ENCODE measurements around the gene SBSN. TPM values are rescaled to one million over a fixed set of nuclear protein-coding genes. Genes with fewer than 3 reads are reported as not detected.

The SBSN gene
- total and polyA plus RNA-seq, 10 of the 15 experiments (the other 5 are each of a cell fraction or from before 2014, with no cell fraction given) = 0.09 TPM; not detected in 9

DNA sequence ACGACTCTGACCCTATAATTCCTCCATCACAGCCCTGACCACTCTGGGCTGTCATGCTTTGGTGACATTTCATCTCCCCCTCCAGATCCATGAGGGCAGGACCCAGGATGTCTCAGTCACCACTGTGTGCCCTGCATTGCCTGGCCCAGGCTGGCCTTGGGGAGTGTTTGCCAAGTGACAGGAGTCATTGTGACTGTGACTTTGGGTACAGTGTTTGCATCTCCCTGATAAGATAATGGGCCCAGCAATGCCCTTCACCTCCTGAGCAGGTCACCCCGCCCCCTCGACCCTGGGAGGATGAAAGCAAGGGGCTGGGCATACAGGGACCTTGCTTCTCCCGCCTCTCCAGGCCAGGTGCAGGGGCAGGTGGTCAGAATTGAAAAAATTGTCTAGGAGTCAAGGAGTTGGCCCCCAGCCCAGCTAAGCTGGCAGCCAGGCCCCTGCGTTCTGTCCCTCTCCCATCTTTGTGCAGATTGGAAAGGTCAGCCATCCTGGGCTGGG, 41.2 kb upstream of the SBSN start:
- Histone ChIP-seq H3K9me3 (replicated peaks; ENCODE audit: control insufficient read depth, insufficient read depth, low read length) (no peaks in the 10 kb centered on the region; the same call in 2 of the 3 replicates), H3K36me3 (ENCODE audit: control insufficient read depth in 2 of 2, insufficient read depth in 2 of 2, low read length in 1 of 2) (no peaks in the 10 kb centered on the region), H4K20me1 (ENCODE audit: control insufficient read depth, insufficient read depth) (no peaks in the 10 kb centered on the region), H2AFZ (ENCODE audit: control insufficient read depth, low read depth, low read length) (no peak overlapping the region), H3K27ac (ENCODE audit: control insufficient read depth, insufficient read depth) (no peak overlapping the region), H3K27me3 (replicated peaks in 1 of 2; ENCODE audit: control insufficient read depth in 2 of 2, insufficient read depth in 2 of 2, low read length in 1 of 2) (peaks cover 2 to 4% of the 10 kb centered on the region in 2 experiments; a peak in 1 of 4 replicates), H3K4me2 (ENCODE audit: control insufficient read depth, insufficient read depth) (no peak overlapping the region), H3K4me1 (ENCODE audit: control insufficient read depth, insufficient read depth, low read length) (no peaks in the 10 kb centered on the region), H3K9ac (ENCODE audit: control insufficient read depth, insufficient read depth, low read length) (no peak overlapping the region), H3K4me3 (no peak overlapping the region), H3K79me2 (ENCODE audit: control insufficient read depth, insufficient read depth, low read length) (no peaks in the 10 kb centered on the region)
- in situ Hi-C loops (cut with MboI) = no loop called here
- CTCF ChIA-PET = interaction anchor here (1.1 kb wide), 1 partner anchor 23 kb away, joined by 4 read pairs; no protein-coding TSS in a partner anchor
- DNase-seq (ENCODE audit: low read depth, low spot score) = no peak
- POLR2A ChIA-PET = no interaction called here
- BruUV-seq (replicated peaks) = no TSS peak
- ATAC-seq = no peak
- RAD21 ChIA-PET (ENCODE audit: unreplicated experiment) = no interaction called here
- FAIRE-seq = no peak
- intact Hi-C loops (cut with micrococcal nuclease; ENCODE audit: unreplicated experiment) = no loop called here
- 7% methylated on average over 5 of the region's 5 CpGs for WGBS (ENCODE audit: insufficient coverage, insufficient replicate concordance, low lambda C conversion rate, missing lambda C conversion rate)
- SMC1A ChIA-PET (ENCODE audit: uncharacterized antibody, unreplicated experiment) = no interaction called here
- TF ChIP-seq, protein P1, sequence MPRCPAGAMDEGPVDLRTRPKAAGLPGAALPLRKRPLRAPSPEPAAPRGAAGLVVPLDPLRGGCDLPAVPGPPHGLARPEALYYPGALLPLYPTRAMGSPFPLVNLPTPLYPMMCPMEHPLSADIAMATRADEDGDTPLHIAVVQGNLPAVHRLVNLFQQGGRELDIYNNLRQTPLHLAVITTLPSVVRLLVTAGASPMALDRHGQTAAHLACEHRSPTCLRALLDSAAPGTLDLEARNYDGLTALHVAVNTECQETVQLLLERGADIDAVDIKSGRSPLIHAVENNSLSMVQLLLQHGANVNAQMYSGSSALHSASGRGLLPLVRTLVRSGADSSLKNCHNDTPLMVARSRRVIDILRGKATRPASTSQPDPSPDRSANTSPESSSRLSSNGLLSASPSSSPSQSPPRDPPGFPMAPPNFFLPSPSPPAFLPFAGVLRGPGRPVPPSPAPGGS (IDR thresholded peaks at IDR 0.05; ENCODE audit: borderline replicate concordance, insufficient read depth, low read depth, low read length, poor library complexity, severe bottlenecking) = no peak
- TF ChIP-seq ZNF384 (IDR thresholded peaks at IDR 0.05; ENCODE audit: borderline replicate concordance, low read depth, low read length) (no peak), PAX8 (IDR thresholded peaks at IDR 0.05) (no peak), STAT3 (IDR thresholded peaks at IDR 0.05; ENCODE audit: low read depth, low read length) (no peak), CHD1 (IDR thresholded peaks at IDR 0.05; ENCODE audit: low read depth, low read length) (no peak), NFYB (IDR thresholded peaks at IDR 0.05; ENCODE audit: insufficient read depth, low read depth, low read length) (no peak), MYC (IDR thresholded peaks at IDR 0.05; ENCODE audit: insufficient read depth, insufficient read length, insufficient replicate concordance, low read length, severe bottlenecking) (no peak), RB1 (IDR thresholded peaks at IDR 0.05; ENCODE audit: borderline replicate concordance) (no peak), ZNF207 (IDR thresholded peaks at IDR 0.05; ENCODE audit: borderline replicate concordance) (no peak), SMAD5 (IDR thresholded peaks at IDR 0.05; ENCODE audit: low read depth) (no peak), EGR1 (IDR thresholded peaks at IDR 0.05; ENCODE audit: borderline replicate concordance in 1 of 2, low read depth in 2 of 2, low read length in 2 of 2) (no peak), CEBPB (IDR thresholded peaks at IDR 0.05; ENCODE audit: borderline replicate concordance in 1 of 2, low read depth in 2 of 2, low read length in 2 of 2) (no peak), SUZ12 (IDR thresholded peaks at IDR 0.05; ENCODE audit: unreplicated experiment) (no peak), NFIC (IDR thresholded peaks at IDR 0.05; ENCODE audit: low read depth, low read length) (no peak)
- TF ChIP-seq, protein P2, sequence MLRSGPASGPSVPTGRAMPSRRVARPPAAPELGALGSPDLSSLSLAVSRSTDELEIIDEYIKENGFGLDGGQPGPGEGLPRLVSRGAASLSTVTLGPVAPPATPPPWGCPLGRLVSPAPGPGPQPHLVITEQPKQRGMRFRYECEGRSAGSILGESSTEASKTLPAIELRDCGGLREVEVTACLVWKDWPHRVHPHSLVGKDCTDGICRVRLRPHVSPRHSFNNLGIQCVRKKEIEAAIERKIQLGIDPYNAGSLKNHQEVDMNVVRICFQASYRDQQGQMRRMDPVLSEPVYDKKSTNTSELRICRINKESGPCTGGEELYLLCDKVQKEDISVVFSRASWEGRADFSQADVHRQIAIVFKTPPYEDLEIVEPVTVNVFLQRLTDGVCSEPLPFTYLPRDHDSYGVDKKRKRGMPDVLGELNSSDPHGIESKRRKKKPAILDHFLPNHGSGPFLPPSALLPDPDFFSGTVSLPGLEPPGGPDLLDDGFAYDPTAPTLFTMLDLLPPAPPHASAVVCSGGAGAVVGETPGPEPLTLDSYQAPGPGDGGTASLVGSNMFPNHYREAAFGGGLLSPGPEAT (IDR thresholded peaks at IDR 0.05; ENCODE audit: low read depth) = no peak
- TF ChIP-seq, protein P3, sequence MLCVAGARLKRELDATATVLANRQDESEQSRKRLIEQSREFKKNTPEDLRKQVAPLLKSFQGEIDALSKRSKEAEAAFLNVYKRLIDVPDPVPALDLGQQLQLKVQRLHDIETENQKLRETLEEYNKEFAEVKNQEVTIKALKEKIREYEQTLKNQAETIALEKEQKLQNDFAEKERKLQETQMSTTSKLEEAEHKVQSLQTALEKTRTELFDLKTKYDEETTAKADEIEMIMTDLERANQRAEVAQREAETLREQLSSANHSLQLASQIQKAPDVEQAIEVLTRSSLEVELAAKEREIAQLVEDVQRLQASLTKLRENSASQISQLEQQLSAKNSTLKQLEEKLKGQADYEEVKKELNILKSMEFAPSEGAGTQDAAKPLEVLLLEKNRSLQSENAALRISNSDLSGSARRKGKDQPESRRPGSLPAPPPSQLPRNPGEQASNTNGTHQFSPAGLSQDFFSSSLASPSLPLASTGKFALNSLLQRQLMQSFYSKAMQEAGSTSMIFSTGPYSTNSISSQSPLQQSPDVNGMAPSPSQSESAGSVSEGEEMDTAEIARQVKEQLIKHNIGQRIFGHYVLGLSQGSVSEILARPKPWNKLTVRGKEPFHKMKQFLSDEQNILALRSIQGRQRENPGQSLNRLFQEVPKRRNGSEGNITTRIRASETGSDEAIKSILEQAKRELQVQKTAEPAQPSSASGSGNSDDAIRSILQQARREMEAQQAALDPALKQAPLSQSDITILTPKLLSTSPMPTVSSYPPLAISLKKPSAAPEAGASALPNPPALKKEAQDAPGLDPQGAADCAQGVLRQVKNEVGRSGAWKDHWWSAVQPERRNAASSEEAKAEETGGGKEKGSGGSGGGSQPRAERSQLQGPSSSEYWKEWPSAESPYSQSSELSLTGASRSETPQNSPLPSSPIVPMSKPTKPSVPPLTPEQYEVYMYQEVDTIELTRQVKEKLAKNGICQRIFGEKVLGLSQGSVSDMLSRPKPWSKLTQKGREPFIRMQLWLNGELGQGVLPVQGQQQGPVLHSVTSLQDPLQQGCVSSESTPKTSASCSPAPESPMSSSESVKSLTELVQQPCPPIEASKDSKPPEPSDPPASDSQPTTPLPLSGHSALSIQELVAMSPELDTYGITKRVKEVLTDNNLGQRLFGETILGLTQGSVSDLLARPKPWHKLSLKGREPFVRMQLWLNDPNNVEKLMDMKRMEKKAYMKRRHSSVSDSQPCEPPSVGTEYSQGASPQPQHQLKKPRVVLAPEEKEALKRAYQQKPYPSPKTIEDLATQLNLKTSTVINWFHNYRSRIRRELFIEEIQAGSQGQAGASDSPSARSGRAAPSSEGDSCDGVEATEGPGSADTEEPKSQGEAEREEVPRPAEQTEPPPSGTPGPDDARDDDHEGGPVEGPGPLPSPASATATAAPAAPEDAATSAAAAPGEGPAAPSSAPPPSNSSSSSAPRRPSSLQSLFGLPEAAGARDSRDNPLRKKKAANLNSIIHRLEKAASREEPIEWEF (IDR thresholded peaks at IDR 0.05; ENCODE audit: insufficient replicate concordance, low read depth, low read length) = no peak

All from GM12878 (cell line).